SH-SY5Y (cell line): ENCODE data around the gene GCNT3.

Experiments used
- GATA2 ChIP-seq: IDR thresholded peaks from 2 replicates; pipeline ENCODE4 v1.6.1; 2011; ENCODE audit warnings: mild to moderate bottlenecking, low read depth, low read length
- GATA3 ChIP-seq: IDR thresholded peaks from 2 replicates; pipeline ENCODE4 v1.6.1; 2011; ENCODE audit warnings: low read depth, mild to moderate bottlenecking, low read length, moderate library complexity

GCNT3 gene

GRCh38 chr15:59654046-59654445 is 42.5 kb downstream of the GCNT3 start:
- TF ChIP-seq GATA3 (no peak), GATA2 (no peak)

GRCh38 chr15:59656897-59657634 is 45.5 kb downstream of the GCNT3 start, which contains the start of gene GTF2A2:
TSS of gene GTF2A2 (minus strand) at chr15:59657515. CDS start at chr15:59652277, 5,238 bp downstream.
- no peak for TF ChIP-seq GATA2
- no peak for TF ChIP-seq GATA3

GRCh38 chr15:59657635-59658125 is 46.1 kb downstream of the GCNT3 start:
- TF ChIP-seq GATA3 (no peak), GATA2 (no peak)

GRCh38 chr15:59659366-59659765 is 47.8 kb downstream of the GCNT3 start:
- no peak for TF ChIP-seq GATA2
- no peak for TF ChIP-seq GATA3

GRCh38 chr15:59662260-59662659 is 50.7 kb downstream of the GCNT3 start:
- TF ChIP-seq GATA3: no peak
- TF ChIP-seq GATA2: no peak

- no peak for TF ChIP-seq GATA3
- no peak for TF ChIP-seq GATA2
These were observed 57.0 kb downstream of the GCNT3 start for GRCh38 chr15:59668556-59668955.
